ENCODE data around the gene MACC1.

DNA sequence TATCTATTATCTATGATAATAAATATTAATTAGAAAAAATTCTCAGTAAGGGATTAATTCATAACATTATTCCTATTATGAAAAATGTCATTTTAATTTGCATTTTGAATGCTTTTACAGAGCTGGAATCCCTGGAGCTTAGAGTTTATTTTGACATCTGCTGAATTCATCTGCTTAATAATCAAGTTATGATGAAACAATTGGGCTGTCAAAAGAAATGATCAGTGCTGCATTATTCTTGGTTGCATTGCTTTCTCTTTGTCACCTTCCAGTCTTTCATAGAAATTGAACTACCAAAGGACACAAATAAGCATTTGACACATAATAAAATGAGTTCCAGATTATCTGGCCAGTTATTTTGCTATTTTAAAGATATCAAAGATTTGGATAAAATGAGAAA lies 40.0 kb upstream of the MACC1 start:
- TF ChIP-seq ZNF136 (CRISPR knock-in tag; IDR thresholded peaks at IDR 0.05; ENCODE audit: low read depth) (no peak), NFE2 (CRISPR knock-in tag; IDR thresholded peaks at IDR 0.05) (no peak), POLR2AphosphoS5 (IDR thresholded peaks at IDR 0.05; ENCODE audit: low read depth, low read length) (no peak)
- TF ChIP-seq, protein P1, sequence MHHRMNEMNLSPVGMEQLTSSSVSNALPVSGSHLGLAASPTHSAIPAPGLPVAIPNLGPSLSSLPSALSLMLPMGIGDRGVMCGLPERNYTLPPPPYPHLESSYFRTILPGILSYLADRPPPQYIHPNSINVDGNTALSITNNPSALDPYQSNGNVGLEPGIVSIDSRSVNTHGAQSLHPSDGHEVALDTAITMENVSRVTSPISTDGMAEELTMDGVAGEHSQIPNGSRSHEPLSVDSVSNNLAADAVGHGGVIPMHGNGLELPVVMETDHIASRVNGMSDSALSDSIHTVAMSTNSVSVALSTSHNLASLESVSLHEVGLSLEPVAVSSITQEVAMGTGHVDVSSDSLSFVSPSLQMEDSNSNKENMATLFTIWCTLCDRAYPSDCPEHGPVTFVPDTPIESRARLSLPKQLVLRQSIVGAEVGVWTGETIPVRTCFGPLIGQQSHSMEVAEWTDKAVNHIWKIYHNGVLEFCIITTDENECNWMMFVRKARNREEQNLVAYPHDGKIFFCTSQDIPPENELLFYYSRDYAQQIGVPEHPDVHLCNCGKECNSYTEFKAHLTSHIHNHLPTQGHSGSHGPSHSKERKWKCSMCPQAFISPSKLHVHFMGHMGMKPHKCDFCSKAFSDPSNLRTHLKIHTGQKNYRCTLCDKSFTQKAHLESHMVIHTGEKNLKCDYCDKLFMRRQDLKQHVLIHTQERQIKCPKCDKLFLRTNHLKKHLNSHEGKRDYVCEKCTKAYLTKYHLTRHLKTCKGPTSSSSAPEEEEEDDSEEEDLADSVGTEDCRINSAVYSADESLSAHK (CRISPR knock-in tag; IDR thresholded peaks at IDR 0.05; ENCODE audit: borderline replicate concordance), result no peak
